K562 (cell line): Measurements from ENCODE around the gene HTRA3. TPM values are rescaled to one million over a fixed set of nuclear protein-coding genes. Genes with fewer than 3 reads are reported as not detected.

Experiments used
- ATAC-seq: fragments of 200-7000 bp; cut with Tn5 transposase; 3 replicates; pipeline ENCODE4 v1.9.1; 2020; ENCODE audit warnings: moderate library complexity
- BruUV-seq: library from RNA; stranded (reverse); fragments of 400-500 nt; replicated peaks from 2 replicates; lab custom pipeline; 2021; lab: Mats Ljungman, UMichigan
- CTCF ChIA-PET: fragments of 300-600 bp; formaldehyde crosslinking; extraction: SDS; loops from one replicate; lab custom pipeline; 2021; ENCODE audit warnings: low intra/inter-chr PET ratio; lab: Yijun Ruan, JAX
- POLR2A ChIA-PET: fragments of 300-600, 350-650 bp; sonication (Branson Sonifier 250); formaldehyde crosslinking; extraction: SDS; loops from one replicate; lab custom pipeline; 2021; ENCODE audit warnings: antibody characterized with exemption, inconsistent platforms; lab: Yijun Ruan, JAX
- DNase-seq, 4 experiments: peaks; one replicate each; pipeline versions ENCODE4 v3.0.0 to v3.0.0-alpha.2; 2011 to 2018; ENCODE audit warnings: low spot score in 3 of 4, mixed read lengths in 3 of 4; ENCODE audit errors: extremely low read depth in 1 of 4
- FAIRE-seq: peaks from 2 replicates; lab custom pipeline; 2011; peaks lifted over from hg19 to GRCh38; lab: Jason Lieb, UNC
- H2AFZ ChIP-seq: 2 replicates; pipeline ENCODE4 v1.6.0; 2011; ENCODE audit warnings: low read depth, low read length, control low read depth, inconsistent platforms
- H3K27ac ChIP-seq: fragments of 200-600 bp; 3 replicates; pipeline ENCODE4 v1.8.0; 2011; ENCODE audit warnings: low read depth, mild to moderate bottlenecking, control low read depth, inconsistent platforms, low read length, moderate library complexity, mixed read lengths; ENCODE audit errors: extremely low read depth
- H3K27me3 ChIP-seq, 2 experiments: fragments of 300-600 bp in 1 of 2; 2 replicates in 1 of 2; 3 replicates in 1 of 2; pipeline versions ENCODE4 v1.6.0 to v1.8.0; 2011; ENCODE audit warnings: inconsistent platforms in 2 of 2, low read length in 2 of 2, mild to moderate bottlenecking in 1 of 2, mixed read lengths in 1 of 2, moderate library complexity in 1 of 2; ENCODE audit not compliant: control insufficient read depth in 2 of 2, insufficient read depth in 2 of 2
- H3K36me3 ChIP-seq: fragments of 300-600 bp; 3 replicates; pipeline ENCODE4 v1.8.0; 2011; ENCODE audit warnings: mild to moderate bottlenecking, low read length, inconsistent platforms; ENCODE audit not compliant: control insufficient read depth, insufficient read depth
- H3K4me1 ChIP-seq, 2 experiments: fragments of 200-600 bp in 1 of 2; replicated peaks in 1 of 2; 2 replicates in 1 of 2; 3 replicates in 1 of 2; pipeline versions ENCODE4 v1.5.1 to v1.8.0; 2011; ENCODE audit warnings: inconsistent platforms in 2 of 2, low read length in 2 of 2, mild to moderate bottlenecking in 1 of 2, mixed read lengths in 1 of 2, moderate library complexity in 1 of 2; ENCODE audit not compliant: control insufficient read depth in 2 of 2, insufficient read depth in 2 of 2
- H3K4me2 ChIP-seq: 2 replicates; pipeline ENCODE4 v1.6.1; 2011; ENCODE audit warnings: low read length, control low read depth, inconsistent platforms, mixed read lengths; ENCODE audit not compliant: insufficient read depth
- H3K4me3 ChIP-seq: fragments of 200-600 bp; sonication (generic), shearing (Covaris generic); 2 replicates; pipeline ENCODE4 v1.5.1; 2016; ENCODE audit warnings: control low read depth, inconsistent platforms
- H3K79me2 ChIP-seq: fragments of 200-600 bp; 3 replicates; pipeline ENCODE4 v1.8.0; 2011; ENCODE audit warnings: low read length, inconsistent platforms; ENCODE audit not compliant: control insufficient read depth, insufficient read depth
- H3K9ac ChIP-seq, 2 experiments: 2 replicates each; pipeline versions ENCODE4 v1.6.0 to v1.6.1; 2011; ENCODE audit warnings: low read depth in 2 of 2, low read length in 2 of 2, control low read depth in 1 of 2, inconsistent platforms in 1 of 2, mild to moderate bottlenecking in 1 of 2, mixed read lengths in 1 of 2; ENCODE audit not compliant: insufficient read depth in 1 of 2
- H3K9me1 ChIP-seq: one replicate; pipeline ENCODE4 v1.6.0; 2011; ENCODE audit warnings: inconsistent platforms, mild to moderate bottlenecking, low read length, moderate library complexity; ENCODE audit not compliant: control insufficient read depth, insufficient read depth
- H3K9me3 ChIP-seq: replicated peaks from 2 replicates; pipeline ENCODE4 v1.5.1; 2011; ENCODE audit warnings: low read depth, low read length, inconsistent platforms; ENCODE audit not compliant: control insufficient read depth, insufficient read depth
- H4K20me1 ChIP-seq: replicated peaks from 2 replicates; pipeline ENCODE4 v1.6.1; 2011; ENCODE audit warnings: low read length, inconsistent platforms, mixed read lengths; ENCODE audit not compliant: control insufficient read depth, insufficient read depth
- CCNT2 ChIP-seq: IDR thresholded peaks from 2 replicates; pipeline ENCODE4 v1.6.1; 2011; ENCODE audit warnings: borderline replicate concordance, low read depth, mild to moderate bottlenecking, moderate library complexity, mixed read lengths, low read length; ENCODE audit not compliant: insufficient read length; ENCODE audit errors: extremely low read depth
- DDX20 ChIP-seq: fragments of 450-650 bp; IDR thresholded peaks from 2 replicates; pipeline ENCODE4 v1.6.1; 2016; ENCODE audit warnings: missing genetic modification characterization, low read depth, mild to moderate bottlenecking, missing compliant biosample characterization, moderate library complexity
- E2F6 ChIP-seq, 2 experiments: IDR thresholded peaks; 2 replicates each; pipeline ENCODE4 v1.6.1; 2011; ENCODE audit warnings: borderline replicate concordance in 1 of 2, control low read depth in 1 of 2, low read depth in 1 of 2, low read length in 1 of 2, mild to moderate bottlenecking in 1 of 2, mixed read lengths in 1 of 2, moderate library complexity in 1 of 2; ENCODE audit not compliant: insufficient read depth in 1 of 2, insufficient read length in 1 of 2, poor library complexity in 1 of 2, severe bottlenecking in 1 of 2; ENCODE audit errors: extremely low read depth in 1 of 2
- EWSR1 ChIP-seq: fragments of 450-650 bp; IDR thresholded peaks from 2 replicates; pipeline ENCODE4 v1.6.1; 2018; ENCODE audit warnings: borderline replicate concordance, mild to moderate bottlenecking, low read depth, moderate library complexity; ENCODE audit not compliant: partially characterized antibody
- FOS ChIP-seq: IDR thresholded peaks from 3 replicates; pipeline ENCODE4 v1.6.1; 2011; ENCODE audit not compliant: insufficient read length; ENCODE audit errors: extremely low read depth
- ZC3H8 ChIP-seq: fragments of 450-650 bp; IDR thresholded peaks from 2 replicates; pipeline ENCODE4 v1.6.1; 2017
- ZFP36 ChIP-seq: fragments of 150-350 bp; IDR thresholded peaks from 2 replicates; pipeline ENCODE4 v1.6.1; 2018; ENCODE audit warnings: low read length, low read depth; ENCODE audit not compliant: partially characterized antibody
- ZNF175 ChIP-seq: fragments of 200-800 bp; sonication (Bioruptor generic); IDR thresholded peaks from 2 replicates; pipeline ENCODE4 v1.6.1; 2016; ENCODE audit warnings: low read depth, mild to moderate bottlenecking, missing genetic modification characterization, missing compliant biosample characterization
- ZNF239 ChIP-seq: fragments of 250-450 bp; sonication (Bioruptor Pico); IDR thresholded peaks from 2 replicates; pipeline ENCODE4 v1.4.0; 2020; ENCODE audit warnings: mild to moderate bottlenecking
- WGBS: fragments of 100-300 bp; shearing (Covaris generic); methylation state at CpG from one replicate; pipeline ENCODE4 v1.1.6; 2016; ENCODE audit warnings: low coverage, mixed read lengths; ENCODE audit not compliant: insufficient coverage; ENCODE audit errors: missing lambda C conversion rate; 5-methylcytosine and 5-hydroxymethylcytosine counted together
- in situ Hi-C: fragments of 300-500 bp; cut with MboI; formaldehyde crosslinking; loops from 4 replicates; pipeline ENCODE4 v1.15.0; 2018; ENCODE audit warnings: inconsistent platforms, mixed read lengths
- intact Hi-C: fragments of 100-400 bp; cut with micrococcal nuclease; formaldehyde crosslinking; loops from 2 replicates; pipeline ENCODE4 v1.14.2; 2022
- polyA plus RNA-seq, 8 experiments: library from polyadenylated mRNA; depleted of rRNA in 4 of 8; stranded (reverse) in 5 of 8; unstranded in 3 of 8; fragments of >200 nt; fragmentation: Nextera tagmentation in 2 of 8; fragmentation: Illumina TruSeq in 1 of 8; extraction: Ambion mirVana in 2 of 8; extraction: Trizol in 1 of 8; gene quantifications; 2 replicates each; pipeline versions ENCODE4 v1.2.1 to v1.2.3, GENCODE V29; 2011 to 2014; ENCODE audit warnings: inconsistent platforms in 1 of 8, missing spikeins in 1 of 8
- total RNA-seq, 7 experiments: library from RNA; depleted of rRNA in 6 of 7; stranded (reverse); fragments of >200 nt in 6 of 7; fragmentation: Illumina TruSeq in 2 of 7; extraction: Trizol in 2 of 7; gene quantifications; 2 replicates each; pipeline versions ENCODE4 v1.2.1 to v1.2.3, GENCODE V29; 2011 to 2021; ENCODE audit warnings: low replicate concordance in 1 of 7

Gene HTRA3
- total and polyA plus RNA-seq, 9 of the 15 experiments (the other 6 are each of a cell fraction or from before 2014, with no cell fraction given) = 0.04 TPM; not detected in 8

GRCh38 chr4:8244001-8244757, 25.4 kb upstream of the HTRA3 start:
- no peak for TF ChIP-seq ZC3H8
- no peak for TF ChIP-seq DDX20 (tag)
- no peak for TF ChIP-seq CCNT2
- no peak for TF ChIP-seq ZNF175 (CRISPR knock-in tag)
- no peak for TF ChIP-seq FOS
- no peak for TF ChIP-seq ZNF239
- no peak for TF ChIP-seq EWSR1
- TF ChIP-seq E2F6 (IDR thresholded peaks at IDR 0.05; ENCODE audit: borderline replicate concordance in 1 of 2, extremely low read depth in 1 of 2, insufficient read depth in 1 of 2, insufficient read length in 1 of 2, low read depth in 1 of 2, low read length in 1 of 2, poor library complexity in 1 of 2, severe bottlenecking in 1 of 2) = no peak
- TF ChIP-seq ZFP36 = peak; percentile 64
- DNase-seq (no peak), FAIRE-seq (no peak), ATAC-seq (no peak)
- intact Hi-C loops = loop anchor here (10.0 kb wide), 1 partner anchor 61 kb away; no protein-coding TSS in a partner anchor
- no peak overlapping the region for H2AFZ ChIP-seq
- H3K4me1 ChIP-seq = peaks cover 6 to 30% of the 10 kb centered on the region in 2 experiments; a peak in 3 of 5 replicates
- BruUV-seq = no TSS peak
- POLR2A ChIA-PET = interaction anchor here (0.6 to 1.0 kb wide), 4 partner anchors 10 to 349 kb away, joined by 3 to 5 read pairs (median 4); partner anchors contain the start of gene CPZ
- no peaks in the 10 kb centered on the region for H3K9me1 ChIP-seq
- H3K9ac ChIP-seq = 0 out of 4 replicates have a peak overlapping the region, but pooled peaks of 1 of the 2 experiments have one; percentile 9
- no peaks in the 10 kb centered on the region for H3K9me3 ChIP-seq
- H4K20me1 ChIP-seq = no peaks in the 10 kb centered on the region; the same call in 1 of the 2 replicates
- H3K79me2 ChIP-seq = no peaks in the 10 kb centered on the region
- no peak overlapping the region for H3K4me2 ChIP-seq
- in situ Hi-C loops = loop anchor here (5.0 kb wide), 1 partner anchor 158 kb away; no protein-coding TSS in a partner anchor
- no peak overlapping the region for H3K4me3 ChIP-seq
- H3K27ac ChIP-seq = no peak overlapping the region
- no peaks in the 10 kb centered on the region for H3K36me3 ChIP-seq
- 39% methylated on average over 18 of the region's 18 CpGs for WGBS
- H3K27me3 ChIP-seq = peaks cover 0 to 51% of the 10 kb centered on the region in 2 experiments; a peak in 2 of 5 replicates
- CTCF ChIA-PET = interaction anchor here (4.9 kb wide), 1 partner anchor 159 kb away, joined by 69 read pairs; no protein-coding TSS in a partner anchor
